NCI-H2081 treated with DMSO at 0.1 percent for 48 hours (cell line): Measurements from ENCODE around the gene PCDHA11.
"Not testable (repeated sequence)": the region's sequence is repeated elsewhere in the genome, so short reads cannot be mapped to it uniquely, and the experiment has no call there.

Experiments used
- DNase-seq: peaks from one replicate; lab custom pipeline; 2025; lab: John Stamatoyannopoulos, UW

The PCDHA11 gene, protein sequence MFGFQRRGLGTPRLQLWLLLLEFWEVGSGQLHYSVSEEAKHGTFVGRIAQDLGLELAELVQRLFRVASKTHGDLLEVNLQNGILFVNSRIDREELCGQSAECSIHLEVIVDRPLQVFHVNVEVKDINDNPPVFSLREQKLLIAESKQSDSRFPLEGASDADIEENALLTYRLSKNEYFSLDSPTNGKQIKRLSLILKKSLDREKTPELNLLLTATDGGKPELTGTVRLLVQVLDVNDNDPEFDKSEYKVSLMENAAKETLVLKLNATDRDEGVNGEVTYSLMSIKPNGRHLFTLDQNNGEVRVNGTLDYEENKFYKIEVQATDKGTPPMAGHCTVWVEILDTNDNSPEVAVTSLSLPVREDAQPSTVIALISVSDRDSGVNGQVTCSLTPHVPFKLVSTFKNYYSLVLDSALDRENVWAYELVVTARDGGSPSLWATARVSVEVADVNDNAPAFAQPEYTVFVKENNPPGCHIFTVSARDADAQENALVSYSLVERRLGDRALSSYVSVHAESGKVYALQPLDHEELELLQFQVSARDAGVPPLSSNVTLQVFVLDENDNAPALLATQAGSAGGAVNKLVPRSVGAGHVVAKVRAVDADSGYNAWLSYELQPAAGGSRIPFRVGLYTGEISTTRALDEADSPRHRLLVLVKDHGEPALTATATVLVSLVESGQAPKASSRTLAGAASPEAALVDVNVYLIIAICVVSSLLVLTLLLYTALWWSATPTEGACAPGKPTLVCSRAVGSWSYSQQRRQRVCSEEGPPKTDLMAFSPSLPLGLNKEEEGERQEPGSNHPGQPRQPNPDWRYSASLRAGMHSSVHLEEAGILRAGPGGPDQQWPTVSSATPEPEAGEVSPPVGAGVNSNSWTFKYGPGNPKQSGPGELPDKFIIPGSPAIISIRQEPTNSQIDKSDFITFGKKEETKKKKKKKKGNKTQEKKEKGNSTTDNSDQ

GRCh38 chr5:140868721-140869554 is at the start of gene PCDHA11:
Gene PCDHA11, plus strand, starts transcription at chr5:140868957. Its CDS starts 147 bp downstream, at chr5:140869104.
- DNase-seq: no peak

- DNase-seq: no peak
Observed at GRCh38 chr5:140821375-140822280, 47.1 kb upstream of the PCDHA11 start, which contains the start of gene PCDHA5. Gene PCDHA5, plus strand, starts transcription at chr5:140821613.

DNA sequence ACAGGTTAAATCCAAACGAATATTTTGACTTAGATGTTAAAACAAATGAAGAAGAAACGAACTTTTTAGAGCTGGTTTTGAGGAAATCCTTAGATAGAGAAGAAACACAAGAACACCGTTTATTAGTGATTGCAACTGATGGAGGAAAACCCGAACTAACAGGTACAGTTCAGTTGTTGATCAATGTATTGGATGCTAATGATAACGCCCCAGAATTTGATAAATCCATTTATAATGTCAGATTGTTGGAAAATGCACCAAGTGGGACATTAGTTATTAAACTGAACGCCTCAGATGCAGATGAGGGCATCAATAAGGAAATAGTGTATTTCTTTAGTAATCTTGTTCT is 46.5 kb upstream of the PCDHA11 start:
- no peak for DNase-seq

DNA sequence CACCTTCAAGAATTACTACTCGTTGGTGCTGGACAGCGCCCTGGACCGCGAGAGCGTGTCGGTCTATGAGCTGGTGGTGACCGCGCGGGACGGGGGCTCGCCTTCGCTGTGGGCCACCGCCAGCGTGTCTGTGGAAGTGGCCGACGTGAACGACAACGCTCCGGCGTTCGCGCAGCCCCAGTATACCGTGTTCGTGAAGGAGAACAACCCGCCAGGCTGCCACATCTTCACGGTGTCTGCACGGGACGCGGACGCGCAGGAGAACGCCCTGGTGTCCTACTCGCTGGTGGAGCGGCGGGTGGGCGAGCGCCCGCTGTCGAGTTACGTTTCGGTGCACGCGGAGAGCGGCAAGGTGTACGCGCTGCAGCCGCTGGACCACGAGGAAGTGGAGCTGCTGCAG is 45.8 kb upstream of the PCDHA11 start:
- DNase-seq: not testable (repeated sequence)

DNA sequence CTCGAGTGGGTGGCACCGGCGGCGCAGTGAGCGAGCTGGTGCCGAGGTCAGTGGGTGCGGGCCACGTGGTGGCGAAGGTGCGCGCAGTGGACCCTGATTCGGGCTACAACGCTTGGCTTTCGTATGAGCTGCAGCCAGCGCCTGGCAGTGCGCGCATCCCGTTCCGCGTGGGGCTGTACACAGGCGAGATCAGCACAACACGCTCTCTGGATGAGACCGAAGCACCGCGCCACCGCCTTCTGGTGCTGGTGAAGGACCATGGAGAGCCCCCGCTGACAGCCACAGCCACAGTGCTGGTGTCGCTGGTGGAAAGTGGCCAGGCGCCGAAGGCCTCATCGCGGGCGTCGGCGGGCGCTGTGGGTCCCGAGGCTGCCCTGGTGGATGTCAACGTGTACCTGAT is 45.3 kb upstream of the PCDHA11 start:
- DNase-seq: no peak

DNA sequence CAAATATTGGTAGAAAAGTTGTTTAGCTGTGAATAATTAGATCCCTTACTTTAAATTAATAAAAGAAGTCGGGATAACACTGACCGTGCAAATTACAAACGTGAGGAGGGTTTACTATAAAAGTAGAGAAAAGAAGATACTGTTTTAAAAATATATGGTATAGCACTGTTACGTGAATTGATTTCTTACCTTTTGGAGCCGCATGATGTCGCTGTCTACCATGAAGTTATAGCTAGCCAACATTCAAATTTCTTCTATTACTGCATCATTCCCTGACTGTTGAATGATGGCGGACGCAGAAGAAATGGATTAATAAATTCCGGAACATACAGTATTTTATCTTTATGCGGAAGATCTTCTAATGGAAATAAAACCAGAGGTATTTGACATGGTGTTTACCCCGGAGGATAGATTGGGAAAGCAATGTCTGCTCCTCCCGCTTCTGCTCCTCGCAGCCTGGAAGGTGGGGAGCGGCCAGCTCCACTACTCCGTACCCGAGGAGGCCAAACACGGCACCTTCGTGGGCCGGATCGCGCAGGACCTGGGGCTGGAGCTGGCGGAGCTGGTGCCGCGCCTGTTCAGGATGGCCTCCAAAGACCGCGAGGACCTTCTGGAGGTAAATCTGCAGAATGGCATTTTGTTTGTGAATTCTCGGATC is 40.9 kb upstream of the PCDHA11 start, which contains the start of gene PCDHA6:
PCDHA6 (plus strand) TSS at position 257 of the 658 bp plus-strand sequence; CDS start at position 389, 132 bp downstream.
- peak; percentile 30 for DNase-seq

- peak; percentile 40 for DNase-seq
Observed at GRCh38 chr5:140828362-140828737, 40.4 kb upstream of the PCDHA11 start.

DNA sequence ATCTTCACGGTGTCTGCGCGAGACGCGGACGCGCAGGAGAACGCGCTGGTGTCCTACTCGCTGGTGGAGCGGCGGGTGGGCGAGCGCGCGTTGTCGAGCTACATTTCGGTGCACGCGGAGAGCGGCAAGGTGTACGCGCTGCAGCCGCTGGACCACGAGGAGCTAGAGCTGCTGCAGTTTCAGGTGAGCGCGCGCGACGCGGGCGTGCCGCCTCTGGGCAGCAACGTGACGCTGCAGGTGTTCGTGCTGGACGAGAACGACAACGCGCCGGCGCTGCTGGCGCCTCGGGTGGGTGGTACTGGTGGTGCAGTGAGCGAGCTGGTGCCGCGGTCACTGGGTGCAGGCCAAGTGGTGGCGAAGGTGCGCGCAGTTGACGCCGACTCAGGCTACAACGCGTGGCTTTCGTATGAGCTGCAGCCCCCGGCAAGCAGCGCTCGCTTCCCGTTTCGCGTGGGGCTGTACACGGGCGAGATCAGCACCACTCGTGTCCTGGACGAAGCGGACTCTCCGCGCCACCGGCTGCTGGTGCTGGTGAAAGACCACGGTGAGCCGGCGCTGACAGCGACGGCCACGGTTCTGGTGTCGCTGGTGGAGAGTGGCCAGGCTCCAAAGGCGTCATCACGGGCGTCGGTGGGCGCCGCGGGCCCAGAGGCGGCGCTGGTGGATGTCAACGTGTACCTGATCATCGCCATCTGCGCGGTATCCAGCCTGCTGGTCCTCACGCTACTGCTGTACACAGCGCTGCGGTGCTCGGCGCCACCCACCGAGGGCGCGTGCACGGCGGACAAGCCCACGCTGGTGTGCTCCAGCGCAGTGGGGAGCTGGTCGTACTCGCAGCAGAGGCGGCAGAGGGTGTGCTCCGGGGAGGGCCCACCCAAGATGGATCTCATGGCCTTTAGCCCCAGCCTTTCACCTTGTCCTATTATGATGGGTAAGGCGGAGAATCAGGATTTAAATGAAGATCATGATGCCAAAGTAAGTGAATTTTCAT is 39.0 kb upstream of the PCDHA11 start:
- DNase-seq: not testable (repeated sequence)

DNA sequence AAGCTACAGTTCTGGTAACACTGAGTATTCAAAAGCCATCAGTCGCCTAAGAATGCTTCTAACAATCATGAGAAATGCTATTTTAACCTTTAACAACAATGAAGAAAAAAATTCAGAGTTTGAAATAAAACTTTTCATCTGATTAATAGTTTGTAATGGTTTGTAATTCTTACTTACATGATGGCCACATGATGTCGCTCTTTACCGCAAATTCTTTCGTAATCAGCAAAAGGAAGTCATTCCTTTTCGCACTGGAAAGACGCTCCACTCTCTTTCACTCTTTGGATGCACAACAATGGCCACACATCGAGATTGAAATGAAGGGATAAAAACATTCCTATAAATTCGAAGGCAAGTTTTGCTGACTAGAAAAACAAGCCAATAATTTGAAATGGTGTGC is 34.8 kb upstream of the PCDHA11 start, which contains the start of gene PCDHA7:
PCDHA7 (plus strand) TSS at position 277 of the 400 bp plus-strand sequence; CDS start at position 392, 115 bp downstream.
- DNase-seq: no peak

GRCh38 chr5:140834439-140835008 is 34.2 kb upstream of the PCDHA11 start:
- DNase-seq: not testable (repeated sequence)

- no peak for DNase-seq
Observed at GRCh38 chr5:140835622-140836510, 32.9 kb upstream of the PCDHA11 start.

DNA sequence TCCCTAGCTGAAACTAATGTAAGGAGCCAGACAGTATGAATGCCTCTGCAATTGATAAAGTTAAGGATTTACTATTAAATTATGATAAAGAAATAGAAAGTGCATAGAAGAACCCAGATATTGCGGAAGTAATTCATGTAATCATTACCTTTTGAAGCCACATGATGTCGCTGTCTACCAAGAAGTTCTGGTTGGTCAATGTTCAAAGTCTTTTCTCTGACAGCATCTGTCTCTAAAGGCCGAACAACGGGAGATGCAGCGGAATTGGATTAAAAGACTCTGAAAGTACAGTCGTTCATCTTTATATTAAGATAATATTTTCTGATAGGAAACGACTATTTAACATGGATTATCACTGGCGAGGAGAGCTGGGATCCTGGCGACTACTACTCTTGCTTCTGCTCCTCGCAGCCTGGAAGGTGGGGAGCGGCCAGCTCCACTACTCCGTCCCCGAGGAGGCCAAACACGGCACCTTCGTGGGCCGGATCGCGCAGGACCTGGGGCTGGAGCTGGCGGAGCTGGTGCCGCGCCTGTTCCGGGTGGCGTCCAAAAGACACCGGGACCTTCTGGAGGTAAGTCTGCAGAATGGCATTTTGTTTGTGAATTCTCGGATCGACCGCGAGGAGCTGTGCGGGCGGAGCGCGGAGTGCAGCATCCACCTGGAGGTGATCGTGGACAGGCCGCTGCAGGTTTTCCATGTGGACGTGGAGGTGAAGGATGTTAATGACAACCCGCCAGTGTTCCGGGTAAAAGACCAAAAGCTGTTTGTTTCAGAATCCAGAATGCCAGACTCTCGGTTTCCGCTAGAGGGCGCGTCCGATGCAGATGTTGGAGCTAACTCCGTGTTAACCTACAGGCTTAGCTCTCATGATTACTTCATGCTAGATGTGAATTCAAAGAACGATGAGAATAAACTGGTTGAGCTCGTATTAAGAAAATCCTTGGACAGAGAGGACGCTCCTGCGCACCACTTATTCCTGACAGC is 27.5 kb upstream of the PCDHA11 start, which contains the start of gene PCDHA8:
PCDHA8 (plus strand) TSS at position 210 of the 985 bp plus-strand sequence; CDS start at position 345, 135 bp downstream.
- peak; percentile 26 for DNase-seq

DNA sequence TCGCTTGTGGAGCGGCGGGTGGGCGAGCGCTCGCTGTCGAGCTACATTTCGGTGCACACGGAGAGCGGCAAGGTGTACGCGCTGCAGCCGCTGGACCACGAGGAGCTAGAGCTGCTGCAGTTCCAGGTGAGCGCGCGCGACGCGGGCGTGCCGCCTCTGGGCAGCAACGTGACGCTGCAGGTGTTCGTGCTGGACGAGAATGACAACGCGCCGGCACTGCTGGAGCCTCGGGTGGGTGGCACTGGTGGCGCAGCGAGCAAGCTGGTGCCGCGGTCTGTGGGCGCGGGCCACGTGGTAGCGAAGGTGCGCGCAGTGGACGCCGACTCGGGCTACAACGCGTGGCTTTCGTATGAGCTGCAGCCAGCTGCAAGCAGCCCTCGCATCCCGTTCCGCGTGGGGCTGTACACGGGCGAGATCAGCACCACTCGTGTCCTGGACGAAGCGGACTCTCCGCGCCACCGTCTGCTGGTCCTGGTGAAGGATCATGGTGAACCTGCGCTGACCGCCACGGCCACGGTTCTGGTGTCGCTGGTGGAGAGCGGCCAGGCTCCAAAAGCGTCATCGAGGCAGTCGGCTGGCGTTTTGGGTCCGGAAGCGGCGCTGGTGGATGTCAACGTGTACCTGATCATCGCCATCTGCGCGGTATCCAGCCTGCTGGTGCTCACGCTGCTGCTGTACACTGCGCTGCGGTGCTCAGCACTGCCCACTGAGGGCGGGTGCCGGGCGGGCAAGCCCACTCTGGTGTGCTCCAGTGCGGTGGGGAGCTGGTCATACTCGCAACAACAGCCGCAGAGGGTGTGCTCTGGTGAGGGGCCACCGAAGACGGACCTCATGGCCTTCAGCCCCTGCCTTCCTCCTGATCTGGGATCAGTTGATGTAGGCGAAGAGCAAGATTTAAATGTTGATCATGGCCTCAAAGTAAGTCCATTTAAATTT is 25.7 kb upstream of the PCDHA11 start:
- no peak for DNase-seq
